A204.1 (cell line): ENCODE measurements around the gene SBK1.

Experiments used
- FAIRE-seq: peaks from 2 replicates; lab custom pipeline; 2012; peaks lifted over from hg19 to GRCh38; lab: Jason Lieb, UNC

SBK1 gene

DNA sequence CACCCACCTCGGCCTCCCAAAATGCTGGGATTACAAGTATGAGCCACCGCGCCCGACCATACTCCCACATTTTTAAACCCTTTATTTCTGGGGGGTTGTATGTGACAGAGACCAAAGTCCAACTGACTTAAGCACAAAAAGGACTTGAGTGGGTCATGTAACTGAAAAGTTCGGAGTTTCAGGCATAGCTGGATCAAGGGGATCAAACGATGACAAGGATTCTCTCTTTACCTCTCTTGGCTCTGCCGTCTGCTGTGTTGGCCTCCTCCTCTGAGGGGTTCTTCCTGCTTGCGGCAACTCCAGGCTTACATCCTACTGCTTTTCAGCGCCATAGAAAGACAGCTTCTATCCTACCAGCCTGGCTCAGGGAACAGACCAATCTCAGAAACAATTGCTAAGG is 9.2 kb upstream of the SBK1 start:
- FAIRE-seq = no peak

DNA sequence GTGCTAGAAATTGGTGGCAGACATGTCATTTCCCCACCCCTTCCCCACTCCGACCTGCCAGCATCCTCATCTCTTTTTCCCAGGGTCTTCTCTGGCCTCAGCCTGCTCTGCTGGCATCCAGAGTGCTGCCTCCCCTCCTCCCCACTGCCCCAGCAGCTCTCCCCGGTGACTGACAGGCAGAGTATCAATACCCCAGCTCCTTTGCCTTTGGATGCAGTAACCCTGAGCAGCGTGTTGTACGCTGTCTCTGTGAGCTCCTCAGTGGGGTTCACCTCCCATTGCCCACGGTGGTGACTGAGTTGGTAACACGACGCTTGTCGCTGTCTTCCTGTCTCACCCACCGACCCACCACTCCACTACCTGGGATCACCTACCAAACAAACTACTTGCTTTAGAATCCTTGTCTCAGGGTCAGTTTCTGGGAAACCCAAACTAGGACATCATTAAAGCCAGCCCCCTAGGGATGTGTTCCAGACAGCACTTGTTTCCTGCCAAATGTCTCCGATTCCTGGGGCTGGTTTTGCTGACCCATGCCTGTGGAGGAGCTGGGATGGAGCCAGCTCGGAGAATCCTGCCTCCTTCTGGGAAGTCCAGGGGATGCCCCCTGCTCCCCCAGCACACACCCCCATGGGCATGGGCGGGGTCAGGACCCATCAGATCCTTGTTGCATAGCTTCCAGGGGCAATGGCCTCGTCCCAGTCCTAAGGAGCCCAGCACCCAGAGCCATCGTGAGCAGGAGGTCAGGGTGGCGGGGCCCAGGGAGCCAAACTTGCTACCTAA is 8.3 kb upstream of the SBK1 start:
- FAIRE-seq = no peak

DNA sequence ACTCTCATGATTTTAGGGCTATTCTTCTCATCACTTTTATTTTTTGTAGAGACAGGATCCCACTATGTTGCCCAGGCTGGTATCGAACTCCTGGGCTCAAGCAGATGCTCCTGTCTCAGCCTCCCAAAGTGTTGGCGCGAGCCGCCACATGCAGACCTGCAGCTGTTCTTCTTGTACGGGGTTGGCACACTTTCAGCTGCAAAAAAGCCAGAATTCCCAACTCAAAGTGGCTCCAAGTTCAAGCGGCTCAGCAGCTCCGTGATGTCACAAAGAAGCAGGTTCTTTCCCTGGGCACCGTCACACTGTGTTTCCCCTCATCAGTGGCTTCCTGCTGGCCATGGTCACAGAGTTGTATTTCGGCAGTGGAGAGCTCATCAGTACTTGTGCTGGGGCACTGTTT is 6.7 kb upstream of the SBK1 start:
- FAIRE-seq = no peak

DNA sequence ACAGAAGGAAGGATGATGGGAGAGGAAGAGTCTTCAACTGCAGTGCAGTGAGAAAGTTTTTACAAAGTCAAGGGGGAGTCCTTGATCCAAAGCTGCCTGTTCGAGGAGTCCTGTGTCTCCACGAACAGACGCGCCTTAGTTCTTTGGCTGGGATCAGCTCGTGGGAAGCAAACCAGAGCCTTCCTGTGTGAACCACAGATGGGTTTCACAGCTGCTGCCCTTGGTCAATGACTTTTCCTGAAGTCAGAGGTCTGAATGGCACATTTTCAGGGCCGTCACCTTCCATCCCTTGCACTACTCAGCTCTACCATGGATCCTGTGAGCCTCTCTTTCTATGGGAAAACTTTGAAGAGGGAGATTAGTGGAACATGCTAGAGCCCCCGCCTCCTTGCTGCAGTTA is 4.2 kb upstream of the SBK1 start:
- no peak for FAIRE-seq

- no peak for FAIRE-seq
Measured at GRCh38 chr16:28289048-28289447, 3.3 kb upstream of the SBK1 start.

GRCh38 chr16:28289939-28290858 is 2.1 kb upstream of the SBK1 start:
- FAIRE-seq = no peak

GRCh38 chr16:28290859-28291254 is 1.5 kb upstream of the SBK1 start:
- FAIRE-seq = no peak

GRCh38 chr16:28292731-28293600 is 641 bp downstream of the SBK1 start:
- FAIRE-seq = no peak

GRCh38 chr16:28293601-28293960 is 1.3 kb downstream of the SBK1 start:
- FAIRE-seq = no peak

- no peak for FAIRE-seq
Measured at GRCh38 chr16:28294201-28294600, 1.9 kb downstream of the SBK1 start.

DNA sequence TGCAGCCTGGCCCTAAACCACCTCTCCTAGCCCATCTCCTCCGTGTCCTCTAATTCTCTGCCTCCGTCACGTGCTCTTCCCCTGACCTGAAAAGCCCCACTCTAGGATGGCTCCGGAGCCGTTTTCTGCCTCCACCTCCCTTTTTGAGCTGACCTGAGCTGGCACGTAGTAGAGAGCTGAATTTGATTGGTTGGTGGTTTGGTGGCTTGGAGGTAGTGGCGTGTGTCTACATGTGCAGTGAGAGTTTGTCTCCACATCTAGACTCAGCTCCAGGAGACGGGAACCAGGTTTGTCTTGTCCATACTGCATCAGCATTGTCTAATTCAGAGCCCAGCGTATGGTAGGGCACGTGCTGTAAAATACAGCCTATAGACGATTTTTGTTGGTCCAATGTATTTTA is 3.0 kb downstream of the SBK1 start:
- FAIRE-seq = no peak

DNA sequence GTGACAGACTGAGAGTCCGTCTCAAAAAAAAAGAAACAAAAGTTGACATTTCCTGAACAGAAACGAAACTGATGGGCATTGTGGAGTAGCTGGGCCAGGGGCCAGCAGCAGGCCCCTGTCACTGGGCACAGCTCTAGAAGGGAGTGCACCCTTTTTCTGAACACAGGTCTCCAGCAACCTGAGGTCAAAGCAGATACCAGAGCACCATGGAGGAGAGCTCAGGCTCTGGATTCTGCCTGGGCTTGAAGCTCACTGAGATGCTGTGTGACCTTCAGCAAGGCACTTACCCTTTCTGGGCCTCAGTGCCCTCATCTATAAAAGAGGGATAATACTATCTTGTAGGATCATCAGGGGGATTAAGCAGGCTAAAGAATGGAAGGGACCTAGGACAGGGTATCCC is 5.0 kb downstream of the SBK1 start:
- no peak for FAIRE-seq

- no peak for FAIRE-seq
Measured at GRCh38 chr16:28297784-28298510, 5.6 kb downstream of the SBK1 start.

- no peak for FAIRE-seq
Measured at GRCh38 chr16:28298511-28298878, 6.2 kb downstream of the SBK1 start.

DNA sequence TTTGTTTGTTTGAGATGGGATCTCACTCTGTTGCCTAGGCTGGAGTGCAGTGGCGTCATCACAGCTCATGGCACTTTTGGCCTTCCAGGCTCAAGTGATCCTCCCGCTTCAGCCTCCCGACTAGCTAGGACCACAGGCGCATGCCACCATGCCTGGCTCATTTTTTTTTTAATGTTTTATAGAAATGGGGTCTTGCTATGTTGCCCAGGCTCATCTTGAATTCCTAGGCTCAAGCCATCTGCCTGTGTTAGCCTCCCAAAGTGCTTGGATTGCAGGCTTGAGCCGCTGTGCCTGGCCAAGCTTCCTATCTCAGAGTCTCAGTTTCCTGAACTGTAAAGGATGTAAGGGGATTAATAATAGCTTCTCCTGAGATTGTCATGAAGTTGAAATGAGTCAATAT is 8.0 kb downstream of the SBK1 start:
- no peak for FAIRE-seq

GRCh38 chr16:28301154-28301553 is 8.8 kb downstream of the SBK1 start:
- no peak for FAIRE-seq

DNA sequence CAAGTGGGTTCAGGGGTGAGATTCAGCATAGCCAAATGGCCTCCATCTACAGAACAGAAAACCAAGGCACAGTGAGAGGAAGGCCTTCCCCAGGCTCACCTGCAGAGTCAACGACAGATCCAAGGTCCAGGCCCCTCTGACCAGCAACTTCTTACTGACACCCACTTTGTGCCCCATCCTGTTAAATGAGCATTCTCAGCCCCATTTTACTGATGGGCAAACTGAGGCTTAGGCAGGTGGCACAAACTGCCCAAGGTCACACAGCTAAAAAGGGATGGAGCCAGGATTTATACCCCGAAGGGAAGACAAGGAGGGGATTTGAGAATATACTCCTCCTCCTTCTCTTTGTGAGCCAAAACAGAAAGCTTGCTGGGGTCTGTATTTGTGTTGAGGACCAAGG is 9.3 kb downstream of the SBK1 start:
- FAIRE-seq = no peak

DNA sequence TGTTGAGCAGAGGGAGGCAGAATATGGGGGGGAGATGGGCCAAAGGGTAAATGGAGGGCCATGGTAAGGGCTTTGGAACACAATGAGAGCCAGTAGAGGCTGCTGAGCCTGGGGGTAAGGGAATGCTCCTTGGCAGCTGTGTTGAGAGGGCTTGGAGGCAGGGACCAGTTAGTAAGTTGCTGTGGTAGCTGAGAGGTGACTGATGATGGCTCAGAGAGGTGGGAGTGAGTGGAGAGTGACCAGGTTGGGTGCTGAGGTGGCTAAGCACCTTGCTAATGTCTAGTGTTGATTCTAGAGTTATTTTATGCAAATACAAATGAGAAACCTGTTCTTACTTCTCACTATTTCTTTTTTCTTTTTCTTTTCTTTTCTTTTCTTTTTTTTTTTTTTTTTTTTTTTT is 10.8 kb downstream of the SBK1 start:
- no peak for FAIRE-seq

- no peak for FAIRE-seq
Measured at GRCh38 chr16:28304214-28304613, 11.9 kb downstream of the SBK1 start.

GRCh38 chr16:28307936-28308335 is 15.6 kb downstream of the SBK1 start:
- FAIRE-seq = no peak

- no peak for FAIRE-seq
Measured at GRCh38 chr16:28308794-28309584, 16.7 kb downstream of the SBK1 start.
